K562 (cell line): Measurements from ENCODE around the gene GADD45B. TPM values are rescaled to one million over a fixed set of nuclear protein-coding genes. Genes with fewer than 3 reads are reported as not detected.

Experiments
- CCNT2 ChIP-seq: IDR thresholded peaks from 2 replicates; pipeline ENCODE4 v1.6.1; 2011; ENCODE audit warnings: borderline replicate concordance, low read depth, mild to moderate bottlenecking, moderate library complexity, mixed read lengths, low read length; ENCODE audit not compliant: insufficient read length; ENCODE audit errors: extremely low read depth
- GABPA ChIP-seq: fragments of 200-800 bp; sonication (Bioruptor generic); conservative IDR thresholded peaks from 2 replicates; pipeline ENCODE4 v1.6.1; 2016; ENCODE audit warnings: low read depth, missing genetic modification characterization, missing compliant biosample characterization
- KDM2B ChIP-seq: fragments of 250-450 bp; sonication (Bioruptor Pico); IDR thresholded peaks from 2 replicates; pipeline ENCODE4 v1.8.0; 2021; ENCODE audit warnings: mild to moderate bottlenecking, moderate library complexity
- KLF10 ChIP-seq: fragments of 250-450 bp; sonication (Bioruptor Pico); IDR thresholded peaks from 2 replicates; pipeline ENCODE4 v1.6.1; 2021; ENCODE audit warnings: matching md5 sums
- MAZ ChIP-seq, 2 experiments: fragments of 450-650 bp in 1 of 2; sonication (generic) in 1 of 2; formaldehyde crosslinking; IDR thresholded peaks in 1 of 2; conservative IDR thresholded peaks in 1 of 2; 2 replicates each; pipeline versions ENCODE4 v1.4.0 to v1.5.0; 2020; ENCODE audit warnings: mild to moderate bottlenecking in 1 of 2, missing genetic modification reagents in 1 of 2
- NCOA2 ChIP-seq, 2 experiments: fragments of 450-650 bp; IDR thresholded peaks; 2 replicates each; pipeline ENCODE4 v1.6.1; 2018; ENCODE audit warnings: mild to moderate bottlenecking in 2 of 2, moderate library complexity in 1 of 2; ENCODE audit not compliant: partially characterized antibody in 2 of 2
- RAD21 ChIP-seq, 2 experiments: fragments of 250-450 bp in 1 of 2; fragments of 450-650 bp in 1 of 2; sonication (Bioruptor Pico) in 1 of 2; formaldehyde crosslinking in 1 of 2; IDR thresholded peaks in 1 of 2; conservative IDR thresholded peaks in 1 of 2; 2 replicates each; pipeline versions ENCODE4 v1.4.0 to v1.8.0; 2020 to 2022; ENCODE audit warnings: mild to moderate bottlenecking in 2 of 2, moderate library complexity in 1 of 2
- TAF1 ChIP-seq: IDR thresholded peaks from 2 replicates; pipeline ENCODE4 v1.6.1; 2011; ENCODE audit warnings: mild to moderate bottlenecking, low read length, moderate library complexity; ENCODE audit not compliant: insufficient read depth, control insufficient read depth, severe bottlenecking; ENCODE audit errors: extremely low read depth
- TBP ChIP-seq: optimal IDR thresholded peaks from 2 replicates; pipeline ENCODE3; 2011; ENCODE audit warnings: low read depth, low read length, improper control_type of control experiment
- ZNF239 ChIP-seq: fragments of 250-450 bp; sonication (Bioruptor Pico); IDR thresholded peaks from 2 replicates; pipeline ENCODE4 v1.4.0; 2020; ENCODE audit warnings: mild to moderate bottlenecking
- ZNF696 ChIP-seq: fragments of 250-450 bp; sonication (Bioruptor Pico); conservative IDR thresholded peaks from 2 replicates; pipeline ENCODE4 v1.4.0; 2020; ENCODE audit warnings: mild to moderate bottlenecking, moderate library complexity
- ZNF717 ChIP-seq: fragments of 250-450 bp; sonication (Bioruptor Pico); IDR thresholded peaks from 2 replicates; pipeline ENCODE4 v1.5.0; 2021
- ZNF778 ChIP-seq: fragments of 450-650 bp; formaldehyde crosslinking; IDR thresholded peaks from 2 replicates; pipeline ENCODE4 v1.4.0; 2020; ENCODE audit warnings: mild to moderate bottlenecking, moderate library complexity
- polyA plus RNA-seq, 8 experiments: library from polyadenylated mRNA; depleted of rRNA in 4 of 8; stranded (reverse) in 5 of 8; unstranded in 3 of 8; fragments of >200 nt; fragmentation: Nextera tagmentation in 2 of 8; fragmentation: Illumina TruSeq in 1 of 8; extraction: Ambion mirVana in 2 of 8; extraction: Trizol in 1 of 8; gene quantifications; 2 replicates each; pipeline versions ENCODE4 v1.2.1 to v1.2.3, GENCODE V29; 2011 to 2014; ENCODE audit warnings: inconsistent platforms in 1 of 8, missing spikeins in 1 of 8
- total RNA-seq, 7 experiments: library from RNA; depleted of rRNA in 6 of 7; stranded (reverse); fragments of >200 nt in 6 of 7; fragmentation: Illumina TruSeq in 2 of 7; extraction: Trizol in 2 of 7; gene quantifications; 2 replicates each; pipeline versions ENCODE4 v1.2.1 to v1.2.3, GENCODE V29; 2011 to 2021; ENCODE audit warnings: low replicate concordance in 1 of 7
- TF ChIP-seq, protein P1 (sequence below): fragments of 150-350 bp; IDR thresholded peaks from 2 replicates; pipeline ENCODE4 v1.6.1; 2014; ENCODE audit warnings: low read depth, mild to moderate bottlenecking, low read length, borderline replicate concordance
- TF ChIP-seq, protein P2 (sequence below), 2 experiments: fragments of 200-800 bp in 1 of 2; sonication (Bioruptor generic) in 1 of 2; sonication (generic) in 1 of 2; formaldehyde crosslinking in 1 of 2; IDR thresholded peaks in 1 of 2; conservative IDR thresholded peaks in 1 of 2; 2 replicates each; pipeline versions ENCODE4 v1.5.0 to v1.6.1; 2016 to 2020; ENCODE audit warnings: missing compliant biosample characterization in 1 of 2, missing genetic modification characterization in 1 of 2, missing genetic modification reagents in 1 of 2
- TF ChIP-seq, protein P3 (sequence below): sonication (generic); formaldehyde crosslinking; IDR thresholded peaks from 2 replicates; pipeline ENCODE4 v1.8.0; 2022; ENCODE audit warnings: mild to moderate bottlenecking, missing genetic modification reagents, borderline replicate concordance
- TF ChIP-seq, protein P4 (sequence below): sonication (generic); formaldehyde crosslinking; IDR thresholded peaks from 2 replicates; pipeline ENCODE4 v1.9.0; 2022; ENCODE audit warnings: mild to moderate bottlenecking, missing genetic modification reagents

Gene GADD45B
- total and polyA plus RNA-seq, 9 of the 15 experiments (the other 6 are each of a cell fraction or from before 2014, with no cell fraction given), result 0.06 to 4.1 (median 2.1) TPM

DNA sequence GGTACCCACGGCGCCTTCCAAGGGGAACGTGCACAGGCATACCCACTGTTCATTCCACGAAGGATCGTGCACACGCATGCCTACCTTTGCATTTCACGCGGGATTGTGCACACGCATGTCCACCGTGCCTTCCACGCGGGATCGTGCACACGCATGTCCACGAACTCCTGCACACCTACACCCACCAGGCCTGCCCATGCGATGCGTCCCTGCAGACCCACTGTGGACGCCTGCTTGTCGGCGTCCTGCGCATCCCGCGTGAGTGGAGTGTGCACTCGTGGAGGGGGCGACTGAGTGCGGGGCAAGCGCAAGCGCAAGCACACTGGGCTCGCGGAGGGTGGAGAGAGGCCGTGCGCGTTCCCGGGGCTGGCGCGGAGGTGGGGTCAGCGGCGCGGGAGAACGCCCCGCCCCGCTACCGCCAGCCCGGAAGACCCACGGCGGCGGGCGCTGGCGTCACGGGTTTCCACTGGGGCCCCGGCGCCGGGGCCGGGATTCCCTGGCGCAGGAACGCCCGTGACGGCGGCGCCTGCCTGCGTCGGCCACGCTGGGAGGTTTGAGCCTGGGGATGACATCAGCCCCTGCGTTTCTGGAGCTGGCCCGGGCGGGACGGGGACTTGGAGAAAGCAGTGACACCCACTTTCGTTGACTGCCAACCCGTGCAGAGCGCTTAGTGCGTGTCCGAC lies 18.7 kb downstream of the GADD45B start (continued):
- TF ChIP-seq, protein P1, sequence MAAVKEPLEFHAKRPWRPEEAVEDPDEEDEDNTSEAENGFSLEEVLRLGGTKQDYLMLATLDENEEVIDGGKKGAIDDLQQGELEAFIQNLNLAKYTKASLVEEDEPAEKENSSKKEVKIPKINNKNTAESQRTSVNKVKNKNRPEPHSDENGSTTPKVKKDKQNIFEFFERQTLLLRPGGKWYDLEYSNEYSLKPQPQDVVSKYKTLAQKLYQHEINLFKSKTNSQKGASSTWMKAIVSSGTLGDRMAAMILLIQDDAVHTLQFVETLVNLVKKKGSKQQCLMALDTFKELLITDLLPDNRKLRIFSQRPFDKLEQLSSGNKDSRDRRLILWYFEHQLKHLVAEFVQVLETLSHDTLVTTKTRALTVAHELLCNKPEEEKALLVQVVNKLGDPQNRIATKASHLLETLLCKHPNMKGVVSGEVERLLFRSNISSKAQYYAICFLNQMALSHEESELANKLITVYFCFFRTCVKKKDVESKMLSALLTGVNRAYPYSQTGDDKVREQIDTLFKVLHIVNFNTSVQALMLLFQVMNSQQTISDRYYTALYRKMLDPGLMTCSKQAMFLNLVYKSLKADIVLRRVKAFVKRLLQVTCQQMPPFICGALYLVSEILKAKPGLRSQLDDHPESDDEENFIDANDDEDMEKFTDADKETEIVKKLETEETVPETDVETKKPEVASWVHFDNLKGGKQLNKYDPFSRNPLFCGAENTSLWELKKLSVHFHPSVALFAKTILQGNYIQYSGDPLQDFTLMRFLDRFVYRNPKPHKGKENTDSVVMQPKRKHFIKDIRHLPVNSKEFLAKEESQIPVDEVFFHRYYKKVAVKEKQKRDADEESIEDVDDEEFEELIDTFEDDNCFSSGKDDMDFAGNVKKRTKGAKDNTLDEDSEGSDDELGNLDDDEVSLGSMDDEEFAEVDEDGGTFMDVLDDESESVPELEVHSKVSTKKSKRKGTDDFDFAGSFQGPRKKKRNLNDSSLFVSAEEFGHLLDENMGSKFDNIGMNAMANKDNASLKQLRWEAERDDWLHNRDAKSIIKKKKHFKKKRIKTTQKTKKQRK, result no peak
- TF ChIP-seq NCOA2 (IDR thresholded peaks at IDR 0.05; ENCODE audit: partially characterized antibody in 2 of 2) (no peak), CCNT2 (peak; percentile 52), KLF10 (no peak), MAZ (CRISPR knock-in tag; conservative IDR thresholded peaks at IDR 0.05 in 1 of 2, IDR thresholded peaks at IDR 0.05 in 1 of 2) (0 out of 4 replicates have a peak, but pooled peaks of 1 of the 2 experiments have one; percentile 53), ZNF696 (CRISPR knock-in tag) (no peak), ZNF778 (no peak), ZNF717 (no peak), GABPA (tag) (peak; percentile 48; the same call in 1 of the 2 replicates), KDM2B (CRISPR knock-in tag) (no peak), RAD21 (CRISPR knock-in tag; conservative IDR thresholded peaks at IDR 0.05 in 1 of 2, IDR thresholded peaks at IDR 0.05 in 1 of 2) (no peak), TAF1 (no peak), TBP (no peak), ZNF239 (CRISPR knock-in tag) (no peak)
- TF ChIP-seq, protein P2, sequence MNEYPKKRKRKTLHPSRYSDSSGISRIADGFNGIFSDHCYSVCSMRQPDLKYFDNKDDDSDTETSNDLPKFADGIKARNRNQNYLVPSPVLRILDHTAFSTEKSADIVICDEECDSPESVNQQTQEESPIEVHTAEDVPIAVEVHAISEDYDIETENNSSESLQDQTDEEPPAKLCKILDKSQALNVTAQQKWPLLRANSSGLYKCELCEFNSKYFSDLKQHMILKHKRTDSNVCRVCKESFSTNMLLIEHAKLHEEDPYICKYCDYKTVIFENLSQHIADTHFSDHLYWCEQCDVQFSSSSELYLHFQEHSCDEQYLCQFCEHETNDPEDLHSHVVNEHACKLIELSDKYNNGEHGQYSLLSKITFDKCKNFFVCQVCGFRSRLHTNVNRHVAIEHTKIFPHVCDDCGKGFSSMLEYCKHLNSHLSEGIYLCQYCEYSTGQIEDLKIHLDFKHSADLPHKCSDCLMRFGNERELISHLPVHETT (CRISPR knock-in tag; conservative IDR thresholded peaks at IDR 0.05 in 1 of 2, IDR thresholded peaks at IDR 0.05 in 1 of 2), result peak in 1 of 2 experiments; percentile 64; a peak in 1 of 4 replicates
- TF ChIP-seq, protein P3, sequence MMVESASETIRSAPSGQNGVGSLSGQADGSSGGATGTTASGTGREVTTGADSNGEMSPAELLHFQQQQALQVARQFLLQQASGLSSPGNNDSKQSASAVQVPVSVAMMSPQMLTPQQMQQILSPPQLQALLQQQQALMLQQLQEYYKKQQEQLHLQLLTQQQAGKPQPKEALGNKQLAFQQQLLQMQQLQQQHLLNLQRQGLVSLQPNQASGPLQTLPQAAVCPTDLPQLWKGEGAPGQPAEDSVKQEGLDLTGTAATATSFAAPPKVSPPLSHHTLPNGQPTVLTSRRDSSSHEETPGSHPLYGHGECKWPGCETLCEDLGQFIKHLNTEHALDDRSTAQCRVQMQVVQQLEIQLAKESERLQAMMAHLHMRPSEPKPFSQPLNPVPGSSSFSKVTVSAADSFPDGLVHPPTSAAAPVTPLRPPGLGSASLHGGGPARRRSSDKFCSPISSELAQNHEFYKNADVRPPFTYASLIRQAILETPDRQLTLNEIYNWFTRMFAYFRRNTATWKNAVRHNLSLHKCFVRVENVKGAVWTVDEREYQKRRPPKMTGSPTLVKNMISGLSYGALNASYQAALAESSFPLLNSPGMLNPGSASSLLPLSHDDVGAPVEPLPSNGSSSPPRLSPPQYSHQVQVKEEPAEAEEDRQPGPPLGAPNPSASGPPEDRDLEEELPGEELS, result no peak
- TF ChIP-seq, protein P4, sequence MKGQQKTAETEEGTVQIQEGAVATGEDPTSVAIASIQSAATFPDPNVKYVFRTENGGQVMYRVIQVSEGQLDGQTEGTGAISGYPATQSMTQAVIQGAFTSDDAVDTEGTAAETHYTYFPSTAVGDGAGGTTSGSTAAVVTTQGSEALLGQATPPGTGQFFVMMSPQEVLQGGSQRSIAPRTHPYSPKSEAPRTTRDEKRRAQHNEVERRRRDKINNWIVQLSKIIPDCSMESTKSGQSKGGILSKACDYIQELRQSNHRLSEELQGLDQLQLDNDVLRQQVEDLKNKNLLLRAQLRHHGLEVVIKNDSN (CRISPR knock-in tag), result peak; percentile 36
